Thymus (tissue), 11 donors: ENCODE data around the gene UBE2D2. TPM values are rescaled to one million over a fixed set of nuclear protein-coding genes. Genes with fewer than 3 reads are reported as not detected.

Source experiments
- DNase-seq, 9 donors: peaks; one replicate each; pipeline ENCODE4 v3.0.0-alpha.2; 2013; ENCODE audit warnings: low spot score in 9 of 9, low read depth in 6 of 9, missing footprints in 1 of 9
- H3K27ac ChIP-seq, 2 donors: one replicate each; pipeline ENCODE4 v1.5.1; 2013; ENCODE audit warnings: control low read depth in 1 of 2, low read depth in 1 of 2, low read length in 1 of 2, mild to moderate bottlenecking in 1 of 2, moderate library complexity in 1 of 2
- H3K27me3 ChIP-seq, 2 donors: one replicate each; pipeline ENCODE4 v1.5.1; 2013; ENCODE audit warnings: low read length in 1 of 2; ENCODE audit not compliant: control insufficient read depth in 2 of 2, insufficient read depth in 1 of 2
- H3K36me3 ChIP-seq, 2 donors: one replicate each; pipeline ENCODE4 v1.5.1; 2013; ENCODE audit warnings: low read length in 1 of 2, mild to moderate bottlenecking in 1 of 2, moderate library complexity in 1 of 2; ENCODE audit not compliant: control insufficient read depth in 2 of 2, insufficient read depth in 2 of 2
- H3K4me1 ChIP-seq, 2 donors: one replicate each; pipeline ENCODE4 v1.5.1; 2013; ENCODE audit warnings: low read length in 2 of 2; ENCODE audit not compliant: control insufficient read depth in 2 of 2, insufficient read depth in 2 of 2
- H3K4me3 ChIP-seq, 2 donors: one replicate each; pipeline ENCODE4 v1.5.1; 2013; ENCODE audit warnings: low read length in 2 of 2, control low read depth in 1 of 2, mild to moderate bottlenecking in 1 of 2
- H3K9me3 ChIP-seq, 2 donors: one replicate each; pipeline ENCODE4 v1.5.1; 2013; ENCODE audit warnings: low read length in 1 of 2, mild to moderate bottlenecking in 1 of 2; ENCODE audit not compliant: control insufficient read depth in 2 of 2, insufficient read depth in 1 of 2
- whole genome bisulfite sequencing: extraction: QIAGEN DNeasy Blood & Tissue Kit; methylation state at CpG from one replicate; pipeline ENCODE4 v1.1.7; 2013; 5-methylcytosine and 5-hydroxymethylcytosine counted together
- polyA plus RNA-seq: library from polyadenylated mRNA; stranded (reverse); fragments of 200-250 nt; gene quantifications from one replicate; pipeline ENCODE4 v1.2.3, GENCODE V29; 2013
- total RNA-seq: library from RNA; stranded (reverse); fragments of 120-200 nt; gene quantifications from one replicate; pipeline ENCODE4 v1.2.4, GENCODE V29; 2013
- donor health status: healthy.

The UBE2D2 gene
- total and polyA plus RNA-seq, 2 donors = 147 to 150 TPM

DNA sequence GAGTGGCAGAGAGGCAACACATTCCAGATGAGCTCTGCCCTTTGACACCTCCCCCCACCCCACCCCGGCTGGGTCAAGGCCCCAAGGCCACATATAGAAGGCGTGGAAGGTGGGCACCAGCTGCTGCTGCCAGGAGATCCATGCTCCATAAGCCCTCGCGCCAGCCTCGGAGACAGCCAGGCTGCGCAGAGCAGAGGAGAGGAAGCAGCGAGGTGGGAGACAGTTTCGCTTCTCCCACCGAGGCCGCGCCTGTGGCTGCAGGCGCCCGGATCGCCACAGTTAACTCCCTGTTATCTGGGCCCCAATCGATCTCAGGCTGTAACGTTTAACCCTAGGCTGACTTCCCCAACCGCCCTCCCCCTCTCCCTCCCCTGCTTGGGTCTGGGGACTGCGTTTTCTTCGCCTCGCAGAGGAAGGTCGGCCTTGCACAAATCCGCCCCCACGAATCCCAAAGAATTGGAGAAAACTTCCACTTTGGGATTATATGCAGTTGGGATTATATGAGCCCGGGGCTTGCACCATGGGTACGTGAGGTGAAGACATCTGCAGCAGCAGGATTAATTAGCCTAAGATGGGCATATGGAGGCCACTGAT, 85.9 kb downstream of the UBE2D2 start:
- WGBS = 7% methylated on average over 25 of the region's 25 CpGs
- H3K4me3 ChIP-seq = peak overlapping the region; percentile 49 to 87

DNA sequence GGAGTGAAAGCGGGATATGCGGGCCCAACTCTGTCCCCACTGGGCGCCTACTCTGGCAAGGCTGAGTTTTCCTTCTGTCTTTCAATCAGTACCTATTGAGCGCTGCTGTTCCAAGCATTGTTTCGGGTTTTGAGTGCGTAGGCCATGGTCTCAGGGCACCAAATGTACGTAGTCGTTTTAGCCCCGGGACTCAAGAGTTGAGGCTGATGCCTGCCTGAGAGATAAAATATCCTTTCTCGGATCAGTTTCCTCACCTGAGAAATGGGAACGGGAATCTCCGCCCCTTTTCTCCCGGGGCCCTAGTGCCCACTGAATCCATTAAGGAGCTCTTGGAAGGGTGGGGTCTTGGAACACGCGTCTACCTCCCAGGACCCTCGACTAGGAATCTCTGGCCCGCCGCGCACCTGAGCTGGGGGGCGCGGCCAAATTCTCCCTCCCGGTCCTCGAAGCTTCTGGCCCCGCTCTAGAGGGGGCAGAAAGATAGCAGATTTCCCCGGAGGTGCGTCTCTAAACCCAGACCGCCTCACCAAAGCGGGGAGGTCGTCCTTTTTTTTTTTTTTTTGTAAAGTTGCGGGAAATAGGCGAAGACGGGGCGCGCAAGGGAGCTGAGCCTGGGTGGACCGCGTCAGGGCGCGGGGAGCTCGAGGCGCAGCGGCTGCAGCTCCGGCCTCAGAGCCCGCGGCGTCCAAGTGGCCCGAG, 86.5 kb downstream of the UBE2D2 start:
- peak overlapping the region; percentile 49 to 87 for H3K4me3 ChIP-seq
- WGBS = 15% methylated on average over 46 of the region's 46 CpGs
- no peak for DNase-seq
- no peaks in the 10 kb centered on the region for H3K36me3 ChIP-seq
- H3K27ac ChIP-seq = peak overlapping the region in 1 of 2 donors; percentile 43
- H3K4me1 ChIP-seq = peaks cover 33 to 78% of the 10 kb centered on the region in 2 donors
- no peaks in the 10 kb centered on the region for H3K9me3 ChIP-seq
- H3K27me3 ChIP-seq = peaks cover 3 to 23% of the 10 kb centered on the region in 2 donors

More for the DNA sequence above, 85.9 kb downstream of the UBE2D2 start:
- Histone ChIP-seq H3K27ac (peak overlapping the region; percentile 10 to 20), H3K9me3 (no peaks in the 10 kb centered on the region), H3K36me3 (no peaks in the 10 kb centered on the region), H3K27me3 (peaks cover 3 to 23% of the 10 kb centered on the region in 2 donors), H3K4me1 (peaks cover 27 to 76% of the 10 kb centered on the region in 2 donors)
- no peak for DNase-seq

- Histone ChIP-seq H3K4me3 (peak within 1 kb of the TSS; percentile 87 to 93), H3K9me3 (no peaks in the 10 kb centered on the region), H3K27me3 (peaks cover 3 to 23% of the 10 kb centered on the region in 2 donors), H3K36me3 (no peaks in the 10 kb centered on the region), H3K27ac (peak within 1 kb of the TSS; percentile 81 to 84), H3K4me1 (peaks cover 41 to 78% of the 10 kb centered on the region in 2 donors)
- WGBS = under 1% methylated on average over 106 of the region's 106 CpGs
- peak in 4 of 9 donors; percentile 74 to 88 (median 80) for DNase-seq
These were observed 87.3 kb downstream of the UBE2D2 start, which contains the start of gene CXXC5 for GRCh38 chr5:139648205-139649081. Gene CXXC5, plus strand, starts transcription at chr5:139648349. Its CDS starts 32,175 bp downstream, at chr5:139680524.

DNA sequence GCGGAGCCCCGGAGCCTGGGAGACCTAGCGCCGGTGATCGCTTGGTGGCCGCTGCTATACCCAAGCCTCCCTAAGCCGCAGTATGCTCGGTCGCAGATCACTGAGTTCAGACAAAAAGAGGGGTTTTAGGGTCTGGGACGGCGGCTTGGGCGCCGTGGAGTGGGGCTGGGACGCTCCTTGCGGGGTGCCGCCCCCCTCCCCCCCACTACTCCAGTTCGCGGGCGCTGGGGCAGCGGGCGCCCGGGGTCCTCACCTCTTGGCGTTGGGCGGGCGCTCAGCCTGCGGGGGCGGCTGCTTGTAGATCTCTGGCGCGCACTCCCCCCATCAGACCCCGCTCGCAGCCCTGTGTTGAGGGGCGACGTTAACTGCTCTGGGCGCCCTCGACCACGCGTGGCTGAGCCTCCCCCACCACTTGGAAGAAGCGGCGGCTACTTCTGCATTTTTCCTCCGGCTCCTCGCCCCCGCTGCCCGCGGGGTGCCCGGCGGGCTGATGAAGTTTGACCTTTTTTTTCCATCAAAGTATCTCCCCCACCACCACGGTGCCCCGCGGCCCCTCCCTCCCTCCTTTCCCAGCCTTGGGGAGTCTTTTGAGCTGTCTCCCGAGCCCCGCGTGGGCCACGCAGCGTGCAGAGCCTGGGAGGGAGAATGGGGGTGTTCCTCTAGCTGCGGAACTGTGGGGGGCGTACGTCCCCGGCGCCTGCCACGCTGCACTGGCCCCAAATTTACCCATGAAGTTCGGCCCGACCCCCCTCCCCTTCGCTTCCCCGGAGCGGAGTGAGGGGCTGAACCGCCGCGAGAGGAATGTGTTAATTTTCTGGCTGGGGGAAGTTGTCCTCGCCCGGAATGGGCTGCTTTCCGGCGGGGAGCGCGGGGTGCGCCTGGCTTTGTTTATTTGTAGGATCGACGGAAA, 88.2 kb downstream of the UBE2D2 start:
- WGBS = under 1% methylated on average over 77 of the region's 77 CpGs
- DNase-seq = peak in 1 of 9 donors; percentile 74
- Histone ChIP-seq H3K4me1 (peaks cover 49 to 78% of the 10 kb centered on the region in 2 donors), H3K27ac (peak overlapping the region; percentile 75 to 81), H3K27me3 (peaks cover 3 to 23% of the 10 kb centered on the region in 2 donors), H3K36me3 (no peaks in the 10 kb centered on the region), H3K9me3 (no peaks in the 10 kb centered on the region), H3K4me3 (peak overlapping the region; percentile 87 to 93)

- H3K27me3 ChIP-seq = peaks cover 3 to 23% of the 10 kb centered on the region in 2 donors
- peak in 1 of 9 donors; percentile 66 for DNase-seq
- peaks cover 48 to 78% of the 10 kb centered on the region in 2 donors for H3K4me1 ChIP-seq
- peaks cover 0 to 4% of the 10 kb centered on the region in 2 donors for H3K36me3 ChIP-seq
- H3K4me3 ChIP-seq = peak overlapping the region; percentile 87 to 93
- H3K9me3 ChIP-seq = no peaks in the 10 kb centered on the region
- under 1% methylated on average over 48 of the region's 48 CpGs for WGBS
- H3K27ac ChIP-seq = peak overlapping the region; percentile 75 to 81
These were observed 89.0 kb downstream of the UBE2D2 start for GRCh38 chr5:139650031-139650688.

DNA sequence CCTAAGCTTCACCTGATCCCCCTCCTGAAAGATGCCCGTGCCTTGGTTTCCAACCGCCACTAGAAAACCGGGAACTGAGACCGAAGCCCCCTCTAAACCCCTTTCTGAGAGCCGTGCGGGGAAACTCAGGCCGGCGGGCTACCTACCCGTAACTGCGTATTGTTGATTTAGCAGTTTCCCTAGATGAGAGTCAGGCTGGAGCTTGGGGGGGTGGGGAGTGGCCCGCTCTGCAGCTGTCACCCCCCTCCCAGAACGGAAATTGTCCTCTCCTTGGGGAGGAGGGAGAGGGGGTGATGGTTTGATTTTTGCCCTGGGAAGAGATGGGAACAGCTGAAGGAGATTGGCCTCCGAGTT, 89.5 kb downstream of the UBE2D2 start:
- Histone ChIP-seq H3K4me1 (peaks cover 48 to 78% of the 10 kb centered on the region in 2 donors), H3K27me3 (peaks cover 3 to 23% of the 10 kb centered on the region in 2 donors), H3K36me3 (peaks cover 0 to 4% of the 10 kb centered on the region in 2 donors), H3K4me3 (peak overlapping the region; percentile 87 to 93), H3K9me3 (no peaks in the 10 kb centered on the region), H3K27ac (peak overlapping the region; percentile 75 to 81)
- DNase-seq = no peak
- WGBS = 3% methylated on average over 13 of the region's 13 CpGs

GRCh38 chr5:139651043-139651834, 90.1 kb downstream of the UBE2D2 start:
- Histone ChIP-seq H3K9me3 (no peaks in the 10 kb centered on the region), H3K27me3 (peaks cover 3 to 23% of the 10 kb centered on the region in 2 donors), H3K4me1 (peaks cover 48 to 78% of the 10 kb centered on the region in 2 donors), H3K4me3 (peak overlapping the region; percentile 87 to 93), H3K36me3 (peaks cover 0 to 7% of the 10 kb centered on the region in 2 donors), H3K27ac (peak overlapping the region; percentile 75 to 81)
- no peak for DNase-seq
- 23% methylated on average over 14 of the region's 14 CpGs for WGBS
